NCI-H1930 (cell line): Measurements from ENCODE around the gene IL18.
"Not testable (repeated sequence)": the region's sequence is repeated elsewhere in the genome, so short reads cannot be mapped to it uniquely, and the experiment has no call there.

Experiments used
- DNase-seq, 2 experiments: peaks; one replicate each; lab custom pipeline; 2025; lab: John Stamatoyannopoulos, UW

The IL18 gene

GRCh38 chr11:112172362-112172994 is 8.6 kb upstream of the IL18 start:
- no peak for DNase-seq

- no peak for DNase-seq
These were observed 3.3 kb upstream of the IL18 start, which contains the start of gene TEX12 for GRCh38 chr11:112167145-112167544. Gene TEX12, plus strand, starts transcription at chr11:112167372. Its CDS starts 1,897 bp downstream, at chr11:112169269.

- no peak for DNase-seq
These were observed 2.7 kb upstream of the IL18 start for GRCh38 chr11:112166562-112166961.

- no peak for DNase-seq
These were observed 1.2 kb upstream of the IL18 start for GRCh38 chr11:112165049-112165448.

- no peak for DNase-seq
These were observed 940 bp downstream of the IL18 start for GRCh38 chr11:112162761-112163546.

- not testable (repeated sequence) for DNase-seq
These were observed 1.7 kb downstream of the IL18 start for GRCh38 chr11:112162200-112162599.

GRCh38 chr11:112161012-112161411 is 2.9 kb downstream of the IL18 start:
- DNase-seq = no peak

- DNase-seq = no peak
These were observed 3.6 kb downstream of the IL18 start for GRCh38 chr11:112160091-112160848.

GRCh38 chr11:112159098-112160065 is 4.5 kb downstream of the IL18 start:
- no peak for DNase-seq

GRCh38 chr11:112156956-112157766 is 6.7 kb downstream of the IL18 start:
- DNase-seq = no peak

GRCh38 chr11:112156153-112156955 is 7.5 kb downstream of the IL18 start:
- no peak for DNase-seq

- DNase-seq = no peak
These were observed 13.4 kb downstream of the IL18 start for GRCh38 chr11:112150517-112150916.

- DNase-seq = no peak
These were observed 20.3 kb downstream of the IL18 start for GRCh38 chr11:112143597-112143996.

GRCh38 chr11:112134473-112134872 is 29.4 kb downstream of the IL18 start:
- no peak for DNase-seq

GRCh38 chr11:112132737-112133136 is 31.2 kb downstream of the IL18 start:
- no peak for DNase-seq

GRCh38 chr11:112129656-112130055 is 34.2 kb downstream of the IL18 start:
- no peak for DNase-seq

GRCh38 chr11:112128483-112129121 is 35.3 kb downstream of the IL18 start:
- DNase-seq = no peak

- no peak for DNase-seq
These were observed 36.8 kb downstream of the IL18 start for GRCh38 chr11:112127056-112127455.

- DNase-seq = no peak
These were observed 40.8 kb downstream of the IL18 start for GRCh38 chr11:112123129-112123528.
